Measurements from ENCODE around the gene ZNF587B. TPM values are rescaled to one million over a fixed set of nuclear protein-coding genes. Genes with fewer than 3 reads are reported as not detected.

ZNF587B gene
- total RNA-seq (10 to 100 TPM in 5 of 9 donors, 1 to 10 TPM in 4; 5.0 to 20.1 (median 10.5) TPM), polyA plus RNA-seq (1 to 10 TPM; 3.1 to 7.9 (median 7.4) TPM)
- long read RNA-seq, donor 1 = 0 reads
- long read RNA-seq, donor 2, partial matches to known transcripts = 0 of 1 reads
- long read RNA-seq, donor 2, other reads (novel, unspliced or antisense) = 0 of 1 reads
- long read RNA-seq, donor 3 = 0 reads
- long read RNA-seq, donor 4, partial matches to known transcripts = 0 of 1 reads
- long read RNA-seq, donor 4, other reads (novel, unspliced or antisense) = 1 of 1 reads
- long read RNA-seq, donor 5 = 0 reads
- long read RNA-seq, donor 6 = 0 reads
- long read RNA-seq, donor 7 = 0 reads
- long read RNA-seq, donor 8 = 0 reads
- long read RNA-seq, donor 9, partial matches to known transcripts = 0 of 1 reads
- long read RNA-seq, donor 9, other reads (novel, unspliced or antisense) = 0 of 1 reads
- long read RNA-seq, donor 10 = 0 reads

GRCh38 chr19:57830071-57830602 is at the start of gene ZNF587B:
Gene ZNF587B, plus strand, starts transcription at chr19:57830299. Its CDS starts 230 bp downstream, at chr19:57830529.
- intact Hi-C loops (cut with DNase I) = no loop called here
- Histone ChIP-seq H3K36me3 (replicated peaks in 1 of 2) (no peaks in the 10 kb centered on the region), H3K4me3 (peak within 1 kb of the TSS in 1 of 4 donors; percentile 45), H3K4me1 (replicated peaks in 1 of 2) (peaks cover 0 to 8% of the 10 kb centered on the region in 2 donors), H3K27ac (peak within 1 kb of the TSS in 3 of 5 donors; percentile 47 to 73 (median 59)), H3K27me3 (no peaks in the 10 kb centered on the region), H3K9me3 (replicated peaks in 1 of 3) (no peaks in the 10 kb centered on the region)
- TF ChIP-seq POLR2A (IDR thresholded peaks at IDR 0.05) (no peak), CTCF (IDR thresholded peaks at IDR 0.05) (peak in 4 of 6 experiments; percentile 5 to 44 (median 38))
- DNase-seq = peak in 6 of 7 donors; percentile 33 to 90 (median 52)
- WGBS, 4 donors = 33 to 58% (median 40%) methylated on average over 5 to 22 of the region's 22 CpGs

GRCh38 chr19:57786286-57786685 is 43.8 kb upstream of the ZNF587B start:
- Histone ChIP-seq H3K9me3 (replicated peaks in 1 of 3) (no peaks in the 10 kb centered on the region), H3K27ac (no peak overlapping the region), H3K36me3 (replicated peaks in 1 of 2) (peaks cover 0 to 4% of the 10 kb centered on the region in 2 donors), H3K27me3 (no peaks in the 10 kb centered on the region), H3K4me3 (no peak overlapping the region), H3K4me1 (replicated peaks in 1 of 2) (no peaks in the 10 kb centered on the region)
- DNase-seq = no peak
- intact Hi-C loops (cut with DNase I) = no loop called here
- no peak for TF ChIP-seq CTCF (IDR thresholded peaks at IDR 0.05)
- TF ChIP-seq POLR2A (IDR thresholded peaks at IDR 0.05) = no peak
- WGBS, 4 donors = 92 to 96% (median 92%) methylated on average over 23 to 38 of the region's 38 CpGs

- no peak for DNase-seq
- WGBS, 4 donors = 75 to 85% (median 84%) methylated on average over 5 of the region's 5 CpGs
- intact Hi-C loops (cut with DNase I) = no loop called here
These were observed 43.2 kb upstream of the ZNF587B start for GRCh38 chr19:57786906-57787305.

More at GRCh38 chr19:57786906-57787305, 43.2 kb upstream of the ZNF587B start:
- no peaks in the 10 kb centered on the region for H3K4me1 ChIP-seq (replicated peaks in 1 of 2)
- no peaks in the 10 kb centered on the region for H3K27me3 ChIP-seq
- no peaks in the 10 kb centered on the region for H3K9me3 ChIP-seq (replicated peaks in 1 of 3)
- no peak for TF ChIP-seq CTCF (IDR thresholded peaks at IDR 0.05)
- no peak for TF ChIP-seq POLR2A (IDR thresholded peaks at IDR 0.05)
- no peak overlapping the region for H3K4me3 ChIP-seq
- peaks cover 0 to 8% of the 10 kb centered on the region in 2 donors for H3K36me3 ChIP-seq (replicated peaks in 1 of 2)
- H3K27ac ChIP-seq = no peak overlapping the region
